Esophagus muscularis mucosa (tissue), 4 donors: ENCODE results near the gene ADAMTS2. TPM values are rescaled to one million over a fixed set of nuclear protein-coding genes. Genes with fewer than 3 reads are reported as not detected.

Source experiments
- DNase-seq: peaks from one replicate; pipeline ENCODE4 v3.0.0-alpha.2; 2017; ENCODE audit errors: extremely low spot score
- H3K27ac ChIP-seq, 4 donors: fragments of 200-600 bp; sonication (generic); replicated peaks in 1 of 4; 1 replicate in 3 of 4; 2 replicates in 1 of 4; pipeline ENCODE4 v1.5.1; 2016 to 2019; ENCODE audit warnings: mild to moderate bottlenecking in 1 of 4
- H3K27me3 ChIP-seq, 4 donors: fragments of 200-600 bp; sonication (generic); one replicate each; pipeline versions ENCODE4 v1.5.1 to v1.6.0; 2016 to 2019
- H3K36me3 ChIP-seq, 4 donors: fragments of 200-600 bp; sonication (generic); one replicate each; pipeline ENCODE4 v1.5.1; 2016 to 2019
- H3K4me1 ChIP-seq, 4 donors: fragments of 200-600 bp; sonication (generic); one replicate each; pipeline ENCODE4 v1.5.1; 2016 to 2019
- H3K4me3 ChIP-seq, 4 donors: fragments of 200-600 bp; sonication (generic); 1 replicate in 2 of 4; 2 replicates in 2 of 4; pipeline ENCODE4 v1.5.1; 2016 to 2019; ENCODE audit warnings: mild to moderate bottlenecking in 4 of 4, moderate library complexity in 1 of 4
- H3K9me3 ChIP-seq, 4 donors: fragments of 200-600 bp; sonication (generic); 1 replicate in 3 of 4; 2 replicates in 1 of 4; pipeline ENCODE4 v1.5.1; 2016 to 2019
- CTCF ChIP-seq, 3 experiments: fragments of 200-600 bp in 2 of 3; fragments of 450-650 bp in 1 of 3; sonication (generic) in 2 of 3; IDR thresholded peaks; one replicate each; pipeline ENCODE4 v1.5.1; 2017 to 2019; ENCODE audit warnings: antibody characterized with exemption in 3 of 3, mild to moderate bottlenecking in 2 of 3, moderate library complexity in 1 of 3
- EP300 ChIP-seq: sonication (generic); formaldehyde crosslinking; IDR thresholded peaks from one replicate; pipeline ENCODE4 v1.6.1; 2017; ENCODE audit warnings: antibody characterized with exemption
- POLR2A ChIP-seq: fragments of 450-650 bp; IDR thresholded peaks from one replicate; pipeline ENCODE4 v1.6.1; 2017; ENCODE audit warnings: antibody characterized with exemption, moderate library complexity, mild to moderate bottlenecking, low read depth
- POLR2AphosphoS5 ChIP-seq, 2 donors: sonication (generic); formaldehyde crosslinking; IDR thresholded peaks; one replicate each; pipeline ENCODE4 v1.6.1; 2017; ENCODE audit warnings: antibody characterized with exemption in 2 of 2
- WGBS: methylation state at CpG from one replicate; pipeline ENCODE4 v1.1.5; 2018; 5-methylcytosine and 5-hydroxymethylcytosine counted together
- intact Hi-C: fragments of 100-400 bp; cut with DNase I; formaldehyde crosslinking; loops from one replicate; pipeline ENCODE4 v1.15.1; 2023
- total RNA-seq, 4 donors: library from RNA; depleted of rRNA; stranded (reverse); fragments of >200 nt; gene quantifications; one replicate each; pipeline versions ENCODE4 v1.1.0 to v1.2.1, GENCODE V29; 2016

Gene ADAMTS2
- total RNA-seq, 4 donors from 2014 or later: 17.8 to 31.8 (median 21.4) TPM

GRCh38 chr5:179264053-179264782 is 81.0 kb downstream of the ADAMTS2 start:
- DNase-seq: no peak
- Histone ChIP-seq H3K9me3 (no peaks in the 10 kb centered on the region), H3K27me3 (no peaks in the 10 kb centered on the region), H3K4me1 (peaks cover 26 to 47% (median 41%) of the 10 kb centered on the region in 4 donors), H3K4me3 (no peak overlapping the region), H3K36me3 (no peaks in the 10 kb centered on the region), H3K27ac (no peak overlapping the region)
- TF ChIP-seq POLR2AphosphoS5 (IDR thresholded peaks at IDR 0.05) (no peak), EP300 (no peak), CTCF (IDR thresholded peaks at IDR 0.05) (no peak), POLR2A (no peak)
- intact Hi-C loops: no loop called here
- WGBS: 89% methylated on average over 13 of the region's 13 CpGs

GRCh38 chr5:179263391-179264052 is 81.7 kb downstream of the ADAMTS2 start:
- intact Hi-C loops: no loop called here
- Histone ChIP-seq H3K4me1 (peaks cover 26 to 52% (median 43%) of the 10 kb centered on the region in 4 donors), H3K36me3 (no peaks in the 10 kb centered on the region), H3K27me3 (no peaks in the 10 kb centered on the region), H3K9me3 (no peaks in the 10 kb centered on the region), H3K4me3 (no peak overlapping the region), H3K27ac (no peak overlapping the region)
- no peak for DNase-seq
- WGBS: 92% methylated on average over 22 of the region's 23 CpGs
- TF ChIP-seq POLR2AphosphoS5 (IDR thresholded peaks at IDR 0.05) (no peak), POLR2A (no peak)

GRCh38 chr5:179262126-179262920 is 82.9 kb downstream of the ADAMTS2 start:
- intact Hi-C loops: no loop called here
- H3K4me1 ChIP-seq: peaks cover 24 to 46% (median 38%) of the 10 kb centered on the region in 4 donors
- no peak overlapping the region for H3K27ac ChIP-seq
- H3K27me3 ChIP-seq: no peaks in the 10 kb centered on the region
- H3K9me3 ChIP-seq: no peaks in the 10 kb centered on the region
- no peak overlapping the region for H3K4me3 ChIP-seq
- WGBS: 89% methylated on average over 30 of the region's 30 CpGs
- TF ChIP-seq EP300: no peak
- no peak for TF ChIP-seq POLR2A
- no peaks in the 10 kb centered on the region for H3K36me3 ChIP-seq
- no peak for DNase-seq

GRCh38 chr5:179261301-179262125 is 83.7 kb downstream of the ADAMTS2 start:
- Histone ChIP-seq H3K4me1 (peaks cover 16 to 38% (median 30%) of the 10 kb centered on the region in 4 donors), H3K27ac (no peak overlapping the region)
- no peak for DNase-seq

More at GRCh38 chr5:179261301-179262125, 83.7 kb downstream of the ADAMTS2 start:
- no peak for TF ChIP-seq EP300
- no peak for TF ChIP-seq POLR2A
- no peak for TF ChIP-seq POLR2AphosphoS5 (IDR thresholded peaks at IDR 0.05)
- TF ChIP-seq CTCF (IDR thresholded peaks at IDR 0.05): no peak
- H3K27me3 ChIP-seq: no peaks in the 10 kb centered on the region
- H3K4me3 ChIP-seq: no peak overlapping the region
- H3K9me3 ChIP-seq: no peaks in the 10 kb centered on the region
- intact Hi-C loops: no loop called here
- WGBS: 43% methylated on average over 10 of the region's 21 CpGs
- H3K36me3 ChIP-seq: no peaks in the 10 kb centered on the region
